B cell (primary cell): ENCODE data around the gene PEX6.

Experiments
- CTCF ChIP-seq: fragments of 200-600 bp; IDR thresholded peaks from one replicate; pipeline ENCODE4 v1.8.0; 2022; ENCODE audit warnings: antibody characterized with exemption, mild to moderate bottlenecking
- EZH2 ChIP-seq: IDR thresholded peaks from 2 replicates; pipeline ENCODE4 v1.6.1; 2012; ENCODE audit warnings: borderline replicate concordance, low read depth, mild to moderate bottlenecking, moderate library complexity, low read length; ENCODE audit not compliant: insufficient read depth, poor library complexity, severe bottlenecking

- no peak for TF ChIP-seq CTCF
- no peak for TF ChIP-seq EZH2
These were observed 22.9 kb upstream of the PEX6 start for GRCh38 chr6:43001843-43002242.
